Astrocyte (in vitro differentiated cells and primary cell): ENCODE data around the gene CIB4. TPM values are rescaled to one million over a fixed set of nuclear protein-coding genes. Genes with fewer than 3 reads are reported as not detected.

Source experiments
- DNase-seq: peaks from one replicate; pipeline ENCODE4 v3.0.0-alpha.2; 2010; ENCODE audit warnings: low read depth
- FAIRE-seq: peaks from 2 replicates; lab custom pipeline; 2011; peaks lifted over from hg19 to GRCh38; lab: Jason Lieb, UNC
- H2AFZ ChIP-seq: 2 replicates; pipeline ENCODE4 v1.6.0; 2012; ENCODE audit warnings: low read depth, low read length, inconsistent platforms
- H3K27ac ChIP-seq: 2 replicates; pipeline ENCODE4 v1.5.1; 2011; ENCODE audit warnings: low read depth, low read length, inconsistent platforms
- H3K27me3 ChIP-seq: 2 replicates; pipeline ENCODE4 v1.6.0; 2011; ENCODE audit warnings: low read length, inconsistent platforms; ENCODE audit not compliant: insufficient read depth
- H3K36me3 ChIP-seq: 2 replicates; pipeline ENCODE4 v1.5.1; 2011; ENCODE audit warnings: low read length, inconsistent platforms; ENCODE audit not compliant: insufficient read depth
- H3K4me1 ChIP-seq: 2 replicates; pipeline ENCODE4 v1.5.1; 2011; ENCODE audit warnings: low read length, inconsistent platforms; ENCODE audit not compliant: insufficient read depth
- H3K4me2 ChIP-seq: 2 replicates; pipeline ENCODE4 v1.6.0; 2012; ENCODE audit warnings: low read length, inconsistent platforms
- H3K4me3 ChIP-seq: 2 replicates; pipeline ENCODE4 v1.5.1; 2011; ENCODE audit warnings: low read depth, mild to moderate bottlenecking, low read length, inconsistent platforms; ENCODE audit not compliant: insufficient read depth
- H3K79me2 ChIP-seq: 2 replicates; pipeline ENCODE4 v1.6.0; 2012; ENCODE audit warnings: mild to moderate bottlenecking, low read length, inconsistent platforms; ENCODE audit not compliant: insufficient read depth
- H3K9ac ChIP-seq: 2 replicates; pipeline ENCODE4 v1.6.0; 2012; ENCODE audit warnings: mild to moderate bottlenecking, low read length, inconsistent platforms
- H3K9me3 ChIP-seq: 2 replicates; pipeline ENCODE4 v1.5.1; 2012; ENCODE audit warnings: low read depth, mild to moderate bottlenecking, low read length, inconsistent platforms; ENCODE audit not compliant: insufficient read depth
- H4K20me1 ChIP-seq: 2 replicates; pipeline ENCODE4 v1.6.0; 2012; ENCODE audit warnings: low read length, inconsistent platforms; ENCODE audit not compliant: insufficient read depth
- H3K27ac Mint-ChIP-seq: one replicate; pipeline ENCODE4 v1.8.0; 2021; ENCODE audit warnings: mild to moderate bottlenecking, mixed read lengths; ENCODE audit not compliant: unreplicated experiment
- H3K27me3 Mint-ChIP-seq: one replicate; pipeline ENCODE4 v1.8.0; 2021; ENCODE audit warnings: low read depth, mixed read lengths; ENCODE audit not compliant: unreplicated experiment
- H3K36me3 Mint-ChIP-seq: one replicate; pipeline ENCODE4 v1.8.0; 2021; ENCODE audit warnings: low read depth, mixed read lengths; ENCODE audit not compliant: unreplicated experiment
- H3K4me1 Mint-ChIP-seq: one replicate; pipeline ENCODE4 v1.8.0; 2021; ENCODE audit warnings: low read depth, mixed read lengths; ENCODE audit not compliant: unreplicated experiment
- H3K4me3 Mint-ChIP-seq: one replicate; pipeline ENCODE4 v1.8.0; 2021; ENCODE audit warnings: mild to moderate bottlenecking, moderate library complexity, mixed read lengths; ENCODE audit not compliant: unreplicated experiment
- H3K9me3 Mint-ChIP-seq: one replicate; pipeline ENCODE4 v1.8.0; 2021; ENCODE audit warnings: mild to moderate bottlenecking, mixed read lengths; ENCODE audit not compliant: unreplicated experiment
- EZH2 ChIP-seq: IDR thresholded peaks from 2 replicates; pipeline ENCODE4 v1.6.1; 2012; ENCODE audit warnings: mild to moderate bottlenecking, low read length, inconsistent platforms; ENCODE audit not compliant: insufficient read depth
- total RNA-seq: library from RNA; stranded (reverse); gene quantifications from 2 replicates; pipeline ENCODE4 v1.2.1, GENCODE V29; 2021
- TF ChIP-seq, protein P1 (sequence below): IDR thresholded peaks from 2 replicates; pipeline ENCODE4 v1.5.1; 2011; ENCODE audit warnings: low read depth, mild to moderate bottlenecking, inconsistent platforms, low read length, moderate library complexity; ENCODE audit not compliant: insufficient read depth

CIB4 gene
- total RNA-seq, 1 donor from 2014 or later: not detected

DNA sequence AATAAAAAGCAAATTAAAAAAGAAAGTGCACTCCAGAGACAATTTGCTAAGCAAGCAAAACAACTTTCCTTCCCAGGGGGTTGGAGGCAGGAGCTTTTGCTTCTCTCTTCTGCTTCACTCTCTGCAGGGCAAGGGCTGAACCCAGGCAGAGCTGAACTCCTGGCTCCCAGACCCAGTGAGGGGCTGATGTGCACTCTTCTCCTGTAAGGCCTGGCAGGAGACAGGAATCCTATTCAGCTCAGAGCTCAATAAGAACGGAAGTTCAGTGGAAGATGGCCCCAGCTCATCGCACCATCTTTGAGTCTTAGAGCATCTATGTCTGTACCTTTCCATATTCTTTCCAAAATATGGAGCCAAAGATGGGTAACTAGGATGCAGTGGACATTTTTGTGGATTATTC lies 29.1 kb downstream of the CIB4 start:
- Mint-ChIP-seq H3K9me3 (no peaks in the 10 kb centered on the region), H3K27me3 (peaks cover 62% of the 10 kb centered on the region), H3K4me1 (peaks cover 3% of the 10 kb centered on the region), H3K27ac (no peak overlapping the region), H3K36me3 (no peaks in the 10 kb centered on the region), H3K4me3 (no peak overlapping the region)
- Histone ChIP-seq H3K36me3 (no peaks in the 10 kb centered on the region), H3K79me2 (no peaks in the 10 kb centered on the region), H3K4me1 (no peaks in the 10 kb centered on the region), H3K4me3 (no peak overlapping the region), H3K4me2 (no peak overlapping the region), H3K27ac (no peak overlapping the region), H3K9me3 (no peaks in the 10 kb centered on the region), H3K27me3 (peaks cover 28% of the 10 kb centered on the region), H2AFZ (no peak overlapping the region), H4K20me1 (no peaks in the 10 kb centered on the region), H3K9ac (no peak overlapping the region)
- no peak for DNase-seq
- FAIRE-seq: no peak
- TF ChIP-seq, protein P1, sequence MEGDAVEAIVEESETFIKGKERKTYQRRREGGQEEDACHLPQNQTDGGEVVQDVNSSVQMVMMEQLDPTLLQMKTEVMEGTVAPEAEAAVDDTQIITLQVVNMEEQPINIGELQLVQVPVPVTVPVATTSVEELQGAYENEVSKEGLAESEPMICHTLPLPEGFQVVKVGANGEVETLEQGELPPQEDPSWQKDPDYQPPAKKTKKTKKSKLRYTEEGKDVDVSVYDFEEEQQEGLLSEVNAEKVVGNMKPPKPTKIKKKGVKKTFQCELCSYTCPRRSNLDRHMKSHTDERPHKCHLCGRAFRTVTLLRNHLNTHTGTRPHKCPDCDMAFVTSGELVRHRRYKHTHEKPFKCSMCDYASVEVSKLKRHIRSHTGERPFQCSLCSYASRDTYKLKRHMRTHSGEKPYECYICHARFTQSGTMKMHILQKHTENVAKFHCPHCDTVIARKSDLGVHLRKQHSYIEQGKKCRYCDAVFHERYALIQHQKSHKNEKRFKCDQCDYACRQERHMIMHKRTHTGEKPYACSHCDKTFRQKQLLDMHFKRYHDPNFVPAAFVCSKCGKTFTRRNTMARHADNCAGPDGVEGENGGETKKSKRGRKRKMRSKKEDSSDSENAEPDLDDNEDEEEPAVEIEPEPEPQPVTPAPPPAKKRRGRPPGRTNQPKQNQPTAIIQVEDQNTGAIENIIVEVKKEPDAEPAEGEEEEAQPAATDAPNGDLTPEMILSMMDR: no peak
- no peak for TF ChIP-seq EZH2

DNA sequence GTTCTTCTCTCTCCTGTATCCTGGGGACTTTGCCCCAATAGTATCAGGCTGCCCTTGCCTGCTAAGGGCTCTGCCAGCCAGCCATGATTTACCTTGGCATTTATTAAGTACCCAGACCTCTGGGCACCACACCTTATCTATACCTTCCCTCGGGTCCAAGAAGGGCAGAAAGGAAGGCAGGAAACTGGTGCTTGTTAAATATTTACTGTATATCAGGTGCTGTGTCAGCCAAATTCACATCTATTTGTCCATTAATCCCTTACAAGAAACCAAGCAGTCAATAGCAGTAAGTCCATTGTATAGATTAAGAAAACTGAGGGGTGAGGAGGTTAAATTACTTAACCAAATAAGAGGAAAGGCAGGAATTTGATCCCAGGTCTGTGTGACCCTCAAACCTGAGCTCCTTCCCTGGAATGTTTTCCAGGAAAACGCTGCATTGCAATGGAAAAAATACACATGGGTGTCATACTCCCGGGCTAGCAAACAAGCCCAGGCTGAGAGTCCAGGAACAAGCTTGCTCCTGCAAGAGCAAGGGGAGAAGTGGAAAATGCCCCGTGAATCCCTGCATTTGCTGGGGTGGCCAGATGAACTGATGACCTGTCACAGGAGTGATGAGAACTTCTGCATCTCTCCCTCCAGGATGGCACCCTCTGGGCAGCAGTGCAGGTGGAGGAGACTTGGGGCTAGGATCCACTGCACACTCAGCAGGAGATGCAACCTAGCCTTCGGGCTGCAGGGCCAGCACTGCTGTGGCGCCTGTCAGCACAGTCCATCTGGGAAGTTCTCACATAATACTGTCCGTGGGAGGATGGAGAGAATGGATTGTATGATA lies 30.4 kb downstream of the CIB4 start:
- Mint-ChIP-seq H3K4me3 (no peak overlapping the region), H3K4me1 (peaks cover 3% of the 10 kb centered on the region), H3K36me3 (no peaks in the 10 kb centered on the region), H3K9me3 (no peaks in the 10 kb centered on the region), H3K27ac (no peak overlapping the region), H3K27me3 (peaks cover 59% of the 10 kb centered on the region)
- Histone ChIP-seq H3K36me3 (no peaks in the 10 kb centered on the region), H3K4me3 (no peak overlapping the region), H3K9ac (no peak overlapping the region), H3K4me2 (no peak overlapping the region), H3K4me1 (no peaks in the 10 kb centered on the region), H2AFZ (no peak overlapping the region), H3K9me3 (no peaks in the 10 kb centered on the region), H3K27ac (no peak overlapping the region), H3K79me2 (no peaks in the 10 kb centered on the region), H4K20me1 (no peaks in the 10 kb centered on the region), H3K27me3 (peaks cover 25% of the 10 kb centered on the region)
- TF ChIP-seq EZH2: no peak
- TF ChIP-seq, protein P1: no peak
- FAIRE-seq (no peak), DNase-seq (no peak)

DNA sequence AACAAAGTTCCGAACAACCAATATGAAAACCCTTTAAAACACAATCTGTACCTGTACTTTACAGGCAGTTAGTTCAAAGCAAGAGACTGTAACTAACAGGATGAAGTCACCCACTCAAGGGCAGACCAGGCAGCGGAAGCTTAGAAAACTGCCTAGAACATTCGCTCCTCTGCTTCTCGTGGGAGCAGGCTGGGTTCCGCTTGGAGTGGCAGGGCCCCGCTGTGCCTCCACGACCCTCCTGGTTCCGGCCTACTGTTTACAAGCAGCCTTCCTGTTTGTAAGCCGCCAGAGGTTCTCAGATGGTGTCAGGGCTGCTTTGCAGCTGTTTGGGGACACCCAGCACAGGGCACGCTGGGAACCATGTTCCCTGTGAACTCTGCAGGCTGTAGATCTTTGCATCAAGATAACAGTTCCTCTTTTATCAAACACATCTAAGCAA lies 31.3 kb downstream of the CIB4 start:
- Mint-ChIP-seq H3K27me3 (peaks cover 56% of the 10 kb centered on the region), H3K4me3 (no peak overlapping the region), H3K9me3 (peaks cover under 1% of the 10 kb centered on the region), H3K4me1 (peaks cover 3% of the 10 kb centered on the region), H3K36me3 (no peaks in the 10 kb centered on the region), H3K27ac (no peak overlapping the region)
- DNase-seq: no peak
- no peak overlapping the region for H3K9ac ChIP-seq
- H3K4me3 ChIP-seq: no peak overlapping the region
- H3K4me2 ChIP-seq: no peak overlapping the region
- no peaks in the 10 kb centered on the region for H3K36me3 ChIP-seq
- no peaks in the 10 kb centered on the region for H3K9me3 ChIP-seq
- no peak overlapping the region for H2AFZ ChIP-seq
- H3K4me1 ChIP-seq: no peaks in the 10 kb centered on the region
- H3K27me3 ChIP-seq: peaks cover 19% of the 10 kb centered on the region
- TF ChIP-seq, protein P1: no peak
- TF ChIP-seq EZH2: no peak
- no peak overlapping the region for H3K27ac ChIP-seq
- no peak for FAIRE-seq
- no peaks in the 10 kb centered on the region for H3K79me2 ChIP-seq
- no peaks in the 10 kb centered on the region for H4K20me1 ChIP-seq
